ENCODE measurements around the gene CYP4F8. TPM values are rescaled to one million over a fixed set of nuclear protein-coding genes. Genes with fewer than 3 reads are reported as not detected.
A peak's percentile ranks its signal among the peaks of the same experiment; 100 is the strongest.

CYP4F8 gene
- total RNA-seq, 1 donor from 2014 or later: 2.1 TPM

- Histone ChIP-seq H3K27me3 (peaks cover 24% of the 10 kb centered on the region), H3K27ac (no peak overlapping the region), H3K36me3 (no peaks in the 10 kb centered on the region), H3K4me1 (peaks cover 3% of the 10 kb centered on the region), H3K4me3 (no peak overlapping the region), H3K9me3 (no peaks in the 10 kb centered on the region)
- no peak for TF ChIP-seq CTCF (IDR thresholded peaks at IDR 0.05)
- no peak for DNase-seq
- ATAC-seq: peak; percentile 12
- intact Hi-C loops (cut with DNase I): no loop called here
Observed at GRCh38 chr19:15583346-15583745, 31.7 kb upstream of the CYP4F8 start.

GRCh38 chr19:15584095-15584494, 30.9 kb upstream of the CYP4F8 start:
- Histone ChIP-seq H3K4me3 (no peak overlapping the region), H3K9me3 (no peaks in the 10 kb centered on the region), H3K27me3 (peaks cover 24% of the 10 kb centered on the region), H3K36me3 (no peaks in the 10 kb centered on the region), H3K4me1 (peaks cover 3% of the 10 kb centered on the region), H3K27ac (no peak overlapping the region)
- intact Hi-C loops (cut with DNase I): no loop called here
- no peak for TF ChIP-seq CTCF (IDR thresholded peaks at IDR 0.05)
- no peak for ATAC-seq
- DNase-seq: no peak

- Histone ChIP-seq H3K36me3 (no peaks in the 10 kb centered on the region), H3K4me3 (no peak overlapping the region), H3K9me3 (no peaks in the 10 kb centered on the region), H3K27ac (no peak overlapping the region), H3K27me3 (peaks cover 24% of the 10 kb centered on the region), H3K4me1 (peaks cover 3% of the 10 kb centered on the region)
- peak; percentile 91 for TF ChIP-seq CTCF (IDR thresholded peaks at IDR 0.05)
- ATAC-seq: peak; percentile 93
- DNase-seq: peak; percentile 91
- intact Hi-C loops (cut with DNase I): no loop called here
Observed at GRCh38 chr19:15584541-15585115, 30.4 kb upstream of the CYP4F8 start.

GRCh38 chr19:15587663-15588062, 27.4 kb upstream of the CYP4F8 start:
- no peaks in the 10 kb centered on the region for H3K36me3 ChIP-seq
- TF ChIP-seq CTCF (IDR thresholded peaks at IDR 0.05): no peak
- H3K9me3 ChIP-seq: no peaks in the 10 kb centered on the region
- no peak overlapping the region for H3K4me3 ChIP-seq
- DNase-seq: peak; percentile 84
- H3K27me3 ChIP-seq: peaks cover 16% of the 10 kb centered on the region
- no peak overlapping the region for H3K27ac ChIP-seq
- intact Hi-C loops (cut with DNase I): no loop called here
- peak; percentile 77 for ATAC-seq
- H3K4me1 ChIP-seq: peaks cover 3% of the 10 kb centered on the region

- intact Hi-C loops (cut with DNase I): no loop called here
Observed at GRCh38 chr19:15588265-15588664, 26.8 kb upstream of the CYP4F8 start.

More at GRCh38 chr19:15588265-15588664, 26.8 kb upstream of the CYP4F8 start:
- Histone ChIP-seq H3K4me3 (no peak overlapping the region), H3K27ac (no peak overlapping the region), H3K36me3 (no peaks in the 10 kb centered on the region), H3K27me3 (peaks cover 12% of the 10 kb centered on the region), H3K9me3 (no peaks in the 10 kb centered on the region), H3K4me1 (peaks cover 3% of the 10 kb centered on the region)
- TF ChIP-seq CTCF (IDR thresholded peaks at IDR 0.05): no peak
- DNase-seq (no peak), ATAC-seq (no peak)

All from upper lobe of right lung (tissue), 1 donor.